ENCODE results near the gene TEX19.

TEX19 gene

GRCh38 chr17:82358465-82359350 lies at the start of gene TEX19:
Gene TEX19, plus strand, starts transcription at chr17:82359247. Its CDS starts 2,904 bp downstream, at chr17:82362151.
- peak within 1 kb of the TSS; percentile 29; the same call in 1 of the 2 replicates for H3K27ac ChIP-seq
- peak; percentile 38 for TF ChIP-seq CTCF (conservative IDR thresholded peaks at IDR 0.05)

- TF ChIP-seq CTCF (conservative IDR thresholded peaks at IDR 0.05) = no peak
- no peak overlapping the region for H3K27ac ChIP-seq
Measured at GRCh38 chr17:82309656-82310570, 49.1 kb upstream of the TEX19 start.

- no peak for TF ChIP-seq CTCF (conservative IDR thresholded peaks at IDR 0.05)
- H3K27ac ChIP-seq = no peak overlapping the region
Measured at GRCh38 chr17:82310877-82311276, 48.2 kb upstream of the TEX19 start.

GRCh38 chr17:82311971-82312370 lies 47.1 kb upstream of the TEX19 start:
- no peak for TF ChIP-seq CTCF (conservative IDR thresholded peaks at IDR 0.05)

GRCh38 chr17:82313195-82314011 lies 45.6 kb upstream of the TEX19 start:
- H3K27ac ChIP-seq = no peak overlapping the region
- no peak for TF ChIP-seq CTCF (conservative IDR thresholded peaks at IDR 0.05)

More at GRCh38 chr17:82311971-82312370, 47.1 kb upstream of the TEX19 start:
- H3K27ac ChIP-seq = no peak overlapping the region

GRCh38 chr17:82314012-82314726 lies 44.9 kb upstream of the TEX19 start:
- no peak overlapping the region for H3K27ac ChIP-seq
- TF ChIP-seq CTCF (conservative IDR thresholded peaks at IDR 0.05) = no peak

Data from VCaP (cell line).